GM12878 (cell line): ENCODE measurements around the gene PRSS27. TPM values are rescaled to one million over a fixed set of nuclear protein-coding genes. Genes with fewer than 3 reads are reported as not detected.

Source experiments
- ATAC-seq: fragments of 200-7000 bp; cut with Tn5 transposase; 3 replicates; pipeline ENCODE4 v1.9.1; 2020; ENCODE audit warnings: mild to moderate bottlenecking, moderate library complexity
- BruUV-seq: library from RNA; stranded (reverse); fragments of 400-500 nt; replicated peaks from 2 replicates; lab custom pipeline; 2021; lab: Mats Ljungman, UMichigan
- CTCF ChIA-PET: fragments of 300-600 bp; sonication (Branson Sonifier 250); formaldehyde crosslinking; extraction: SDS; loops from one replicate; lab custom pipeline; 2021; ENCODE audit warnings: inconsistent platforms; lab: Yijun Ruan, JAX
- POLR2A ChIA-PET: fragments of 350-600 bp; formaldehyde crosslinking; extraction: SDS; loops from one replicate; lab custom pipeline; 2021; ENCODE audit warnings: inconsistent platforms; lab: Charles Lee
- RAD21 ChIA-PET: fragments of 300-600 bp; sonication (Branson Sonifier 250); formaldehyde crosslinking; loops from one replicate; lab custom pipeline; 2023; ENCODE audit warnings: antibody characterized with exemption; ENCODE audit not compliant: unreplicated experiment; lab: Charles Lee
- SMC1A ChIA-PET: fragments of 300-600 bp; sonication (Branson Sonifier 250); formaldehyde crosslinking; loops from one replicate; lab custom pipeline; 2023; ENCODE audit not compliant: unreplicated experiment, uncharacterized antibody; lab: Charles Lee
- DNase-seq: peaks from one replicate; pipeline ENCODE4 v3.0.0-alpha.2; 2011; ENCODE audit warnings: low read depth, low spot score
- FAIRE-seq: peaks from 3 replicates; lab custom pipeline; 2011; peaks lifted over from hg19 to GRCh38; lab: Jason Lieb, UNC
- H2AFZ ChIP-seq: 2 replicates; pipeline ENCODE4 v1.6.0; 2011; ENCODE audit warnings: low read depth, low read length, control low read depth; ENCODE audit not compliant: control insufficient read depth
- H3K27ac ChIP-seq: 2 replicates; pipeline ENCODE4 v1.5.1; 2011; ENCODE audit warnings: control low read depth; ENCODE audit not compliant: control insufficient read depth, insufficient read depth
- H3K27me3 ChIP-seq, 2 experiments: replicated peaks in 1 of 2; 2 replicates each; pipeline versions ENCODE4 v1.6.0 to v1.6.1; 2011; ENCODE audit warnings: low read length in 1 of 2; ENCODE audit not compliant: control insufficient read depth in 2 of 2, insufficient read depth in 2 of 2
- H3K36me3 ChIP-seq, 2 experiments: 2 replicates each; pipeline ENCODE4 v1.5.1; 2011; ENCODE audit warnings: low read length in 1 of 2; ENCODE audit not compliant: control insufficient read depth in 2 of 2, insufficient read depth in 2 of 2
- H3K4me1 ChIP-seq: 2 replicates; pipeline ENCODE4 v1.6.1; 2011; ENCODE audit warnings: mild to moderate bottlenecking, low read length, moderate library complexity, mixed read lengths; ENCODE audit not compliant: control insufficient read depth, insufficient read depth
- H3K4me2 ChIP-seq: 2 replicates; pipeline ENCODE4 v1.6.0; 2011; ENCODE audit warnings: control low read depth; ENCODE audit not compliant: control insufficient read depth, insufficient read depth
- H3K4me3 ChIP-seq: fragments of 200-600 bp; sonication (generic); 2 replicates; pipeline ENCODE4 v1.5.1; 2016
- H3K79me2 ChIP-seq: 2 replicates; pipeline ENCODE4 v1.6.0; 2011; ENCODE audit warnings: low read length; ENCODE audit not compliant: control insufficient read depth, insufficient read depth
- H3K9ac ChIP-seq: 2 replicates; pipeline ENCODE4 v1.8.0; 2011; ENCODE audit warnings: low read length, control low read depth, mixed read lengths; ENCODE audit not compliant: control insufficient read depth, insufficient read depth
- H3K9me3 ChIP-seq: replicated peaks from 3 replicates; pipeline ENCODE4 v1.5.1; 2011; ENCODE audit warnings: mild to moderate bottlenecking, low read length; ENCODE audit not compliant: control insufficient read depth, insufficient read depth
- H4K20me1 ChIP-seq: 2 replicates; pipeline ENCODE4 v1.6.0; 2011; ENCODE audit not compliant: control insufficient read depth, insufficient read depth
- IRF5 ChIP-seq: fragments of 450-650 bp; IDR thresholded peaks from 2 replicates; pipeline ENCODE4 v1.6.1; 2017; ENCODE audit warnings: borderline replicate concordance
- NR2F1 ChIP-seq: fragments of 450-650 bp; conservative IDR thresholded peaks from 2 replicates; pipeline ENCODE4 v1.6.1; 2017; ENCODE audit warnings: mild to moderate bottlenecking
- PBX3 ChIP-seq: IDR thresholded peaks from 2 replicates; pipeline ENCODE4 v1.6.1; 2011; ENCODE audit warnings: mild to moderate bottlenecking, low read depth, low read length, moderate library complexity; ENCODE audit not compliant: insufficient replicate concordance
- POLR2A ChIP-seq: IDR thresholded peaks from 2 replicates; pipeline ENCODE4 v1.6.1; 2011; ENCODE audit warnings: low read depth, mild to moderate bottlenecking, low read length
- SIN3A ChIP-seq: IDR thresholded peaks from 2 replicates; pipeline ENCODE4 v1.6.1; 2012; ENCODE audit warnings: low read depth, low read length, improper control_type of control experiment
- TARDBP ChIP-seq: IDR thresholded peaks from 2 replicates; pipeline ENCODE4 v1.6.1; 2016; ENCODE audit warnings: borderline replicate concordance
- YBX1 ChIP-seq: fragments of 450-650 bp; IDR thresholded peaks from 2 replicates; pipeline ENCODE4 v1.6.1; 2016; ENCODE audit warnings: antibody characterized with exemption
- WGBS: methylation state at CpG from one replicate; pipeline ENCODE4 v1.1.6; 2016; ENCODE audit warnings: low lambda C conversion rate; ENCODE audit not compliant: insufficient replicate concordance, insufficient coverage; ENCODE audit errors: missing lambda C conversion rate; 5-methylcytosine and 5-hydroxymethylcytosine counted together
- in situ Hi-C: fragments of 300-500 bp; cut with MboI; formaldehyde crosslinking; loops from 9 replicates; pipeline ENCODE4 v1.14.3; 2018; ENCODE audit warnings: mixed read lengths
- intact Hi-C: fragments of 100-400 bp; cut with micrococcal nuclease; formaldehyde crosslinking; loops from one replicate; pipeline ENCODE4 v1.14.2; 2022; ENCODE audit not compliant: unreplicated experiment
- polyA plus RNA-seq, 11 experiments: library from polyadenylated mRNA; depleted of rRNA in 4 of 11; unstranded in 6 of 11; stranded (reverse) in 5 of 11; fragments of >200 nt; fragmentation: Nextera tagmentation in 4 of 11; fragmentation: Illumina TruSeq in 1 of 11; extraction: Ambion mirVana in 4 of 11; extraction: Trizol in 1 of 11; gene quantifications; 1 replicate in 1 of 11; 2 replicates in 10 of 11; pipeline versions ENCODE4 v1.2.1 to v1.2.3, GENCODE V29; 2011 to 2016; ENCODE audit warnings: inconsistent platforms in 2 of 11, missing spikeins in 2 of 11, low read depth in 1 of 11
- total RNA-seq, 4 experiments: library from RNA; depleted of rRNA in 3 of 4; stranded (reverse); fragments of >200 nt in 3 of 4; fragmentation: Illumina TruSeq in 1 of 4; extraction: Trizol in 1 of 4; gene quantifications; 2 replicates each; pipeline versions ENCODE4 v1.2.1 to v1.2.3, GENCODE V29; 2013 to 2021

Gene PRSS27
- total and polyA plus RNA-seq, 10 of the 15 experiments (the other 5 are each of a cell fraction or from before 2014, with no cell fraction given): 0.18 to 1.8 (median 0.51) TPM; not detected in 2

GRCh38 chr16:2706085-2706484, 13.9 kb downstream of the PRSS27 start:
- Histone ChIP-seq H3K9me3 (no peaks in the 10 kb centered on the region), H3K36me3 (peaks cover 12 to 37% of the 10 kb centered on the region in 2 experiments), H3K4me1 (no peaks in the 10 kb centered on the region), H3K9ac (no peak overlapping the region), H2AFZ (no peak overlapping the region), H4K20me1 (no peaks in the 10 kb centered on the region), H3K27ac (no peak overlapping the region), H3K79me2 (no peaks in the 10 kb centered on the region), H3K4me2 (no peak overlapping the region), H3K4me3 (no peak overlapping the region), H3K27me3 (no peaks in the 10 kb centered on the region)
- WGBS: 98% methylated on average over 16 of the region's 17 CpGs
- SMC1A ChIA-PET: no interaction called here
- in situ Hi-C loops: no loop called here
- DNase-seq: no peak
- TF ChIP-seq TARDBP (no peak), POLR2A (peak; percentile 35; the same call in 1 of the 2 replicates), SIN3A (no peak), PBX3 (no peak), NR2F1 (no peak), YBX1 (no peak), IRF5 (no peak)
- FAIRE-seq: no peak
- intact Hi-C loops: no loop called here
- CTCF ChIA-PET: no interaction called here
- no TSS peak for BruUV-seq
- ATAC-seq: no peak
- POLR2A ChIA-PET: no interaction called here
- RAD21 ChIA-PET: no interaction called here
